IMR-90 (cell line): Measurements from ENCODE around the gene GRAMD1A. TPM values are rescaled to one million over a fixed set of nuclear protein-coding genes. Genes with fewer than 3 reads are reported as not detected.
"Not testable (repeated sequence)": the region's sequence is repeated elsewhere in the genome, so short reads cannot be mapped to it uniquely, and the experiment has no call there.

Experiments
- ATAC-seq: fragments of 200-7000 bp; cut with Tn5 transposase; 2 replicates; pipeline ENCODE4 v1.9.1; 2020; ENCODE audit warnings: low read depth, mild to moderate bottlenecking, moderate library complexity
- BruUV-seq: library from RNA; stranded (reverse); fragments of 400-500 nt; replicated peaks from 2 replicates; lab custom pipeline; 2021; lab: Mats Ljungman, UMichigan
- CTCF ChIA-PET: fragments of 300-600 bp; formaldehyde crosslinking; extraction: SDS; loops from one replicate; lab custom pipeline; 2021; ENCODE audit warnings: antibody characterized with exemption; lab: Yijun Ruan, JAX
- POLR2A ChIA-PET: fragments of 300-600 bp; sonication (Branson Sonifier 250); formaldehyde crosslinking; loops from one replicate; lab custom pipeline; 2022; ENCODE audit warnings: antibody characterized with exemption; ENCODE audit not compliant: unreplicated experiment; lab: Charles Lee
- DNase-seq: peaks from one replicate; pipeline ENCODE4 v3.0.0; 2013
- H2AFZ ChIP-seq: replicated peaks from 2 replicates; pipeline ENCODE3; 2013; ENCODE audit warnings: low read length, mild to moderate bottlenecking; ENCODE audit not compliant: poor library complexity
- H2AK5ac ChIP-seq: 2 replicates; pipeline ENCODE4 v1.6.1; 2013; ENCODE audit warnings: low read depth, low read length, inconsistent platforms
- H2AK9ac ChIP-seq: replicated peaks from 2 replicates; pipeline ENCODE3; 2013; ENCODE audit warnings: mild to moderate bottlenecking, low read depth, low read length, moderate library complexity; ENCODE audit not compliant: poor library complexity
- H2BK120ac ChIP-seq: 2 replicates; pipeline ENCODE4 v1.6.1; 2013; ENCODE audit warnings: low read depth, low read length, inconsistent platforms
- H2BK15ac ChIP-seq: 3 replicates; pipeline ENCODE4 v1.6.1; 2013; ENCODE audit warnings: low read depth, low read length, inconsistent platforms
- H2BK20ac ChIP-seq: 2 replicates; pipeline ENCODE4 v1.6.1; 2013; ENCODE audit warnings: low read depth, mild to moderate bottlenecking, inconsistent platforms, low read length, moderate library complexity
- H2BK5ac ChIP-seq: 2 replicates; pipeline ENCODE4 v1.6.1; 2013; ENCODE audit warnings: mild to moderate bottlenecking, low read depth, low read length, inconsistent platforms; ENCODE audit not compliant: poor library complexity, severe bottlenecking
- H3K14ac ChIP-seq: replicated peaks from 2 replicates; pipeline ENCODE4 v1.6.1; 2013; ENCODE audit warnings: low read depth, low read length, inconsistent platforms
- H3K18ac ChIP-seq: 2 replicates; pipeline ENCODE4 v1.6.1; 2013; ENCODE audit warnings: low read depth, low read length, control low read depth
- H3K23ac ChIP-seq: 2 replicates; pipeline ENCODE4 v1.6.1; 2013; ENCODE audit warnings: low read depth, low read length, inconsistent platforms
- H3K27ac ChIP-seq: 2 replicates; pipeline ENCODE4 v1.5.1; 2013; ENCODE audit warnings: mild to moderate bottlenecking, control low read depth, low read length; ENCODE audit not compliant: insufficient read depth
- H3K27me3 ChIP-seq: 2 replicates; pipeline ENCODE4 v1.6.1; 2013; ENCODE audit warnings: low read length; ENCODE audit not compliant: control insufficient read depth, insufficient read depth
- H3K36me3 ChIP-seq: 2 replicates; pipeline ENCODE4 v1.6.1; 2013; ENCODE audit warnings: low read length, mixed read lengths; ENCODE audit not compliant: control insufficient read depth, insufficient read depth
- H3K4ac ChIP-seq: 2 replicates; pipeline ENCODE4 v1.6.1; 2013; ENCODE audit warnings: low read depth, low read length, inconsistent platforms
- H3K4me1 ChIP-seq: 2 replicates; pipeline ENCODE4 v1.6.1; 2013; ENCODE audit warnings: low read length, mixed read lengths; ENCODE audit not compliant: control insufficient read depth, insufficient read depth
- H3K4me2 ChIP-seq: 2 replicates; pipeline ENCODE4 v1.6.1; 2013; ENCODE audit warnings: low read depth, mild to moderate bottlenecking, control low read depth, low read length, moderate library complexity
- H3K4me3 ChIP-seq: 2 replicates; pipeline ENCODE4 v1.5.1; 2013; ENCODE audit warnings: low read depth, mild to moderate bottlenecking, control low read depth, low read length, moderate library complexity; ENCODE audit not compliant: insufficient read depth
- H3K56ac ChIP-seq: 2 replicates; pipeline ENCODE4 v1.6.1; 2013; ENCODE audit warnings: low read length, inconsistent platforms; ENCODE audit not compliant: insufficient read depth; ENCODE audit errors: extremely low read depth
- H3K79me1 ChIP-seq, 2 experiments: 2 replicates each; pipeline ENCODE4 v1.6.1; 2013; ENCODE audit warnings: low read length in 2 of 2, inconsistent platforms in 1 of 2, low read depth in 1 of 2
- H3K9ac ChIP-seq: 2 replicates; pipeline ENCODE4 v1.6.1; 2013; ENCODE audit warnings: low read depth, low read length, control low read depth
- H3K9me1 ChIP-seq: 2 replicates; pipeline ENCODE4 v1.6.1; 2013; ENCODE audit warnings: low read length, inconsistent platforms; ENCODE audit not compliant: insufficient read depth
- H3K9me3 ChIP-seq: 2 replicates; pipeline ENCODE4 v1.6.1; 2013; ENCODE audit warnings: low read length; ENCODE audit not compliant: control insufficient read depth, insufficient read depth
- H4K20me1 ChIP-seq: 2 replicates; pipeline ENCODE4 v1.6.1; 2013; ENCODE audit warnings: low read length, inconsistent platforms; ENCODE audit not compliant: insufficient read depth
- H4K5ac ChIP-seq: 2 replicates; pipeline ENCODE4 v1.6.1; 2013; ENCODE audit warnings: mild to moderate bottlenecking, low read depth, low read length, control low read depth
- H4K8ac ChIP-seq, 2 experiments: 2 replicates each; pipeline ENCODE4 v1.6.1; 2013; ENCODE audit warnings: low read depth in 2 of 2, low read length in 2 of 2, control low read depth in 1 of 2, inconsistent platforms in 1 of 2
- H4K91ac ChIP-seq: 2 replicates; pipeline ENCODE4 v1.6.1; 2013; ENCODE audit warnings: low read depth, low read length, inconsistent platforms; ENCODE audit not compliant: insufficient read depth
- WGBS, 2 experiments: methylation state at CpG; one replicate each; pipeline versions ENCODE4 v1.1.5 to v1.1.7; 2013; ENCODE audit warnings: missing lambda C conversion rate in 2 of 2; ENCODE audit not compliant: insufficient read length in 1 of 2; ENCODE audit errors: extremely low coverage in 2 of 2; 5-methylcytosine and 5-hydroxymethylcytosine counted together
- dilution Hi-C: fragments of 300-500 bp; cut with HindIII; formaldehyde crosslinking; loops from one replicate; pipeline ENCODE4 v1.14.3; 2018; ENCODE audit warnings: low sequenced_read_pairs; ENCODE audit not compliant: unreplicated experiment
- in situ Hi-C: fragments of 300-500 bp; cut with MboI; formaldehyde crosslinking; loops from 3 replicates; pipeline ENCODE4 v1.14.3; 2019; ENCODE audit warnings: low sequenced_read_pairs, inconsistent platforms, mixed read lengths
- intact Hi-C: fragments of 100-400 bp; cut with micrococcal nuclease; formaldehyde crosslinking; loops from 2 replicates; pipeline ENCODE4 v1.10.0; 2022
- polyA plus RNA-seq, 3 experiments: library from polyadenylated mRNA; depleted of rRNA; stranded (reverse); fragments of >200 nt; gene quantifications; 2 replicates each; pipeline ENCODE4 v1.2.3, GENCODE V29; 2012; ENCODE audit warnings: low replicate concordance in 1 of 3
- total RNA-seq: library from RNA; depleted of rRNA; stranded (reverse); fragments of >200 nt; gene quantifications from 2 replicates; pipeline ENCODE4 v1.2.3, GENCODE V29; 2012

The GRAMD1A gene
- total and polyA plus RNA-seq, 2 of the 4 experiments (the other 2 are of a cell fraction), result 11.1 to 63.0 TPM

- H3K9ac ChIP-seq, H2AK9ac ChIP-seq, POLR2A ChIA-PET, H3K4me3 ChIP-seq, DNase-seq, H2BK120ac ChIP-seq, H3K9me3 ChIP-seq, H4K5ac ChIP-seq, ATAC-seq, H3K18ac ChIP-seq, H2AFZ ChIP-seq, H3K27me3 ChIP-seq, intact Hi-C loops, H3K4me2 ChIP-seq, BruUV-seq, in situ Hi-C loops, H3K56ac ChIP-seq, dilution Hi-C loops: not testable (repeated sequence)
- Histone ChIP-seq H2BK15ac (peak overlapping the region; percentile 34; the same call in 1 of the 3 replicates), H3K4ac (peak overlapping the region; percentile 70), H3K36me3 (peaks cover 34% of the 10 kb centered on the region), H2AK5ac (peak overlapping the region; percentile 70), H3K79me1 (peaks cover 25 to 82% of the 10 kb centered on the region in 2 experiments), H4K91ac (peak overlapping the region; percentile 18; the same call in 1 of the 2 replicates), H3K23ac (0 out of 2 replicates have a peak overlapping the region, but pooled peaks have one; percentile 63), H3K9me1 (peaks cover 23% of the 10 kb centered on the region), H2BK5ac (peak overlapping the region; percentile 66), H4K8ac (peak overlapping the region in 1 of 2 experiments; percentile 54; a peak in 2 of 4 replicates), H4K20me1 (peaks cover 61% of the 10 kb centered on the region), H3K14ac (peak overlapping the region; percentile 60), H3K27ac (peak overlapping the region; percentile 15), H2BK20ac (peak overlapping the region; percentile 43; the same call in 1 of the 2 replicates), H3K4me1 (peaks cover 19% of the 10 kb centered on the region)
- CTCF ChIA-PET, result interaction anchor here (0.6 kb wide), 1 partner anchor 286 kb away, joined by 12 read pairs; no protein-coding TSS in a partner anchor
- WGBS, 2 experiments, result 88% methylated on average over 3 of the region's 6 CpGs; no CpG with 5 or more reads in 1 of the 2 experiments
Observed at GRCh38 chr19:35006007-35006341, 5.9 kb downstream of the GRAMD1A start.
